WTC11 (cell line): ENCODE data around the gene EPHB3. TPM values are rescaled to one million over a fixed set of nuclear protein-coding genes. Genes with fewer than 3 reads are reported as not detected.

ENCODE experiments used
- CREB1 ChIP-seq: sonication (generic); formaldehyde crosslinking; IDR thresholded peaks from 2 replicates; pipeline ENCODE4 v1.8.0; 2023; ENCODE audit warnings: mild to moderate bottlenecking, missing genetic modification reagents
- FOXP1 ChIP-seq: sonication (generic); formaldehyde crosslinking; IDR thresholded peaks from 2 replicates; pipeline ENCODE4 v1.8.0; 2022; ENCODE audit warnings: missing genetic modification reagents, mild to moderate bottlenecking, moderate library complexity, borderline replicate concordance
- IRF2 ChIP-seq: sonication (generic); formaldehyde crosslinking; IDR thresholded peaks from 2 replicates; pipeline ENCODE4 v1.8.0; 2022; ENCODE audit warnings: low read depth, missing genetic modification reagents, borderline replicate concordance
- KAT7 ChIP-seq: sonication (generic); formaldehyde crosslinking; IDR thresholded peaks from 2 replicates; pipeline ENCODE4 v1.8.1; 2023; ENCODE audit warnings: missing genetic modification reagents, mild to moderate bottlenecking, borderline replicate concordance
- NFATC4 ChIP-seq: fragments of 250-450 bp; sonication (Bioruptor Pico); IDR thresholded peaks from 2 replicates; pipeline ENCODE4 v1.9.0; 2021; ENCODE audit warnings: mild to moderate bottlenecking
- NR3C1 ChIP-seq: sonication (generic); formaldehyde crosslinking; conservative IDR thresholded peaks from 2 replicates; pipeline ENCODE4 v1.8.1; 2023; ENCODE audit warnings: low read depth, mild to moderate bottlenecking, missing genetic modification reagents
- PRRX2 ChIP-seq: fragments of 250-450 bp; sonication (Bioruptor Pico); IDR thresholded peaks from 2 replicates; pipeline ENCODE4 v1.8.0; 2021; ENCODE audit warnings: mild to moderate bottlenecking
- SMAD4 ChIP-seq: sonication (generic); formaldehyde crosslinking; IDR thresholded peaks from 2 replicates; pipeline ENCODE4 v1.8.0; 2022; ENCODE audit warnings: mild to moderate bottlenecking, missing genetic modification reagents
- TCF7 ChIP-seq: sonication (generic); formaldehyde crosslinking; IDR thresholded peaks from 2 replicates; pipeline ENCODE4 v1.8.0; 2022; ENCODE audit warnings: mild to moderate bottlenecking, low read depth, missing genetic modification reagents, moderate library complexity
- ZNF219 ChIP-seq: sonication (generic); formaldehyde crosslinking; IDR thresholded peaks from 2 replicates; pipeline ENCODE4 v1.8.0; 2023; ENCODE audit warnings: missing genetic modification reagents, mild to moderate bottlenecking, borderline replicate concordance
- ZNF263 ChIP-seq: sonication (generic); formaldehyde crosslinking; IDR thresholded peaks from 2 replicates; pipeline ENCODE4 v1.8.1; 2022; ENCODE audit warnings: low read depth, mild to moderate bottlenecking, moderate library complexity, missing genetic modification reagents
- ZNF317 ChIP-seq: sonication (generic); formaldehyde crosslinking; IDR thresholded peaks from 2 replicates; pipeline ENCODE4 v1.8.1; 2023; ENCODE audit warnings: low read depth, mild to moderate bottlenecking, moderate library complexity, missing genetic modification reagents, borderline replicate concordance
- ZNF423 ChIP-seq: fragments of 250-450 bp; sonication (Bioruptor Pico); IDR thresholded peaks from 2 replicates; pipeline ENCODE4 v2.1.2; 2022; ENCODE audit warnings: mild to moderate bottlenecking, moderate library complexity
- total RNA-seq: library from RNA; stranded (reverse); gene quantifications from 3 replicates; pipeline ENCODE4 v1.2.3, GENCODE V29; 2021
- TF ChIP-seq, protein P1 (sequence below): fragments of 250-450 bp; sonication (Bioruptor Pico); conservative IDR thresholded peaks from 2 replicates; pipeline ENCODE4 v1.9.0; 2021; ENCODE audit warnings: mild to moderate bottlenecking
- TF ChIP-seq, protein P2 (sequence below): sonication (generic); formaldehyde crosslinking; IDR thresholded peaks from 2 replicates; pipeline ENCODE4 v1.8.0; 2023; ENCODE audit warnings: missing genetic modification reagents
- TF ChIP-seq, protein P3 (sequence below): sonication (generic); formaldehyde crosslinking; IDR thresholded peaks from 2 replicates; pipeline ENCODE4 v1.8.0; 2022; ENCODE audit warnings: mild to moderate bottlenecking, missing genetic modification reagents
- TF ChIP-seq, protein P4 (sequence below): sonication (generic); formaldehyde crosslinking; IDR thresholded peaks from 2 replicates; pipeline ENCODE4 v1.8.1; 2022; ENCODE audit warnings: low read depth, missing genetic modification reagents, borderline replicate concordance
- TF ChIP-seq, protein P5 (sequence below): sonication (generic); formaldehyde crosslinking; IDR thresholded peaks from 2 replicates; pipeline ENCODE4 v1.8.0; 2022; ENCODE audit warnings: missing genetic modification reagents
- TF ChIP-seq, protein P6 (sequence below): sonication (generic); formaldehyde crosslinking; IDR thresholded peaks from 2 replicates; pipeline ENCODE4 v1.8.1; 2023; ENCODE audit warnings: mild to moderate bottlenecking, moderate library complexity, missing genetic modification reagents
- TF ChIP-seq, protein P7 (sequence below): fragments of 250-450 bp; sonication (Bioruptor Pico); IDR thresholded peaks from 2 replicates; pipeline ENCODE4 v1.8.0; 2021; ENCODE audit warnings: mild to moderate bottlenecking
- TF ChIP-seq, protein P8 (sequence below): sonication (generic); formaldehyde crosslinking; IDR thresholded peaks from 2 replicates; pipeline ENCODE4 v1.8.0; 2023; ENCODE audit warnings: missing genetic modification reagents, mild to moderate bottlenecking, borderline replicate concordance

EPHB3 gene
- total RNA-seq, 1 experiment from 2014 or later = 11.4 TPM

DNA sequence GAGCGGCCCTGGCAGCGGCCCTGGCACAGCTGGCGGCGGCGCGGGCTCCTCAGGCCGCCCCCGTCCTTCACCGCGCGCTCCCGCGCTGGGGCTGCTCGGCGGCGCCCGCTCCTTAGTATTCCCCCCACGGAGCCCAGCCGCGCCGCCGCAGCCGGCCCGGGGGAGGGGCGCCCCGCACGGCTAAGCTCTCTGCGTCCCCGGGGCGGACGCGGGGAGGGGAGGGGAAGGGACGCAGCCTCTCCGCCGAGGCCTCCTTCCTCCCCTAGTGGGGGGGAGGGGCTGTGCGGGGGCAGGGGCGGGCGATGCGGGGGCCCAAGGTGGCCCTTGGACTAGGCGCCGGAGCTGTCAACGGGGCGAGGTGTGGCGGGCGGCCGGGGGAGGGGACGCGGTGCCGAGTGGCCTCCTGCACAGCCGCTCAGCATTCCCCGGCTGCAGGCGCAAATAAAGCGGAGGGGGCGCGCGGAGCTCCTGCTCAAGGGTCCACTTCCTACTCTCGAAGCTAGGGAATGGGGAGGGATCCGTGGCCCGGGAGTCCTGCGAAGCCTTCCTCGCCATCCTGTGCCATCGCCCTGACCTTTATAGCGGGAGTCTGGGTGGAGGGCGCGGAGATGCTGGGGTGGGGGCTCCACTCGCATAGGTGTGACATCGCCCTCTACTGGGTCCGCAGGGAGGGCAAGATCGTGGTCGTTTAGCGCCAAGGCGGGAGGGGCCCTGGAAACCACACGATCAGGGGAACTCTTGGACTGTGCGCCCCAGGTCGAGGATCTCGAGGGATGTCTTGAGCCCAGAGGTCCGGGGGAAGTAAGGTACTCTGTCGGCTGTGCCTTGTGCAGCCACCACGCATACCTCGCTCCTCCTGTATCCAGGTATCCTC, 22.2 kb downstream of the EPHB3 start (continued):
- TF ChIP-seq, protein P1, sequence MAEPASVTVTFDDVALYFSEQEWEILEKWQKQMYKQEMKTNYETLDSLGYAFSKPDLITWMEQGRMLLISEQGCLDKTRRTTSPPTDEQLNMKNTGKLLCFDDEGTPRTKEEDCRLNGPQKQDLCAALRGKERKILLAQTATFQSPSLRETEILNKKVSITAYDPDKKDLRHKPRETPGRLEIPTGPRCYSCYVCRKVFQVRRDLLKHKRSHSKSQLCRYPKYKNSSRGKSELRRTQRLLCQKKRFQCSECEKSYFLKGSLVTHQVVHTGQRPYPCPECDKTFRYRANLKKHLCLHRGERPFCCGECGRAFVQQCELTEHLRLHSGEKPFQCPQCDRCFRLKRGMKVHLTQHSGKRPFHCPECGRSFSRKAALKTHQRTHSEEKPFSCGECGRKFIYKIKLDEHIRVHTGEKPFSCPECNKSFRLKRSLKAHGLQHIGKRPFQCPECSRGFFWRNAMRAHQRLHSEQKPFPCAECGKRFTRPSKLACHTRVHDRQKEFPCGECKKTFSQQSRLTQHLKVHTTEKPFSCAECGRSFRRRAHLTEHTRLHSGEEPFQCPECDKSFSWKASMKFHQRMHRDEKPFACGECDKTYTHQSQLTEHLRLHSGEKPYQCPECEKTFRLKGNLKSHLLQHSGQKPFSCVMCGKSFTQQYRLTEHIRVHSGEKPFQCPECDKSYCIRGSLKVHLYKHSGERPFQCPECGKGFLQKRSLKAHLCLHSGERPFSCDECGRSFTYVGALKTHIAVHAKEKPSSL (CRISPR knock-in tag) = no peak
- TF ChIP-seq TCF7 (CRISPR knock-in tag) (no peak), PRRX2 (CRISPR knock-in tag) (no peak), ZNF423 (CRISPR knock-in tag) (no peak), KAT7 (CRISPR knock-in tag) (peak; percentile 80; the same call in 1 of the 2 replicates), ZNF317 (CRISPR knock-in tag) (no peak), FOXP1 (CRISPR knock-in tag) (0 out of 2 replicates have a peak, but pooled peaks have one; percentile 25), ZNF263 (no peak), NFATC4 (no peak), SMAD4 (0 out of 2 replicates have a peak, but pooled peaks have one; percentile 34), IRF2 (CRISPR knock-in tag) (no peak), NR3C1 (no peak), ZNF219 (0 out of 2 replicates have a peak, but pooled peaks have one; percentile 74), CREB1 (CRISPR knock-in tag) (no peak)
- TF ChIP-seq, protein P2, sequence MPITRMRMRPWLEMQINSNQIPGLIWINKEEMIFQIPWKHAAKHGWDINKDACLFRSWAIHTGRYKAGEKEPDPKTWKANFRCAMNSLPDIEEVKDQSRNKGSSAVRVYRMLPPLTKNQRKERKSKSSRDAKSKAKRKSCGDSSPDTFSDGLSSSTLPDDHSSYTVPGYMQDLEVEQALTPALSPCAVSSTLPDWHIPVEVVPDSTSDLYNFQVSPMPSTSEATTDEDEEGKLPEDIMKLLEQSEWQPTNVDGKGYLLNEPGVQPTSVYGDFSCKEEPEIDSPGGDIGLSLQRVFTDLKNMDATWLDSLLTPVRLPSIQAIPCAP (CRISPR knock-in tag) = no peak
- TF ChIP-seq, protein P3, sequence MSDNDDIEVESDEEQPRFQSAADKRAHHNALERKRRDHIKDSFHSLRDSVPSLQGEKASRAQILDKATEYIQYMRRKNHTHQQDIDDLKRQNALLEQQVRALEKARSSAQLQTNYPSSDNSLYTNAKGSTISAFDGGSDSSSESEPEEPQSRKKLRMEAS (CRISPR knock-in tag) = peak; percentile 75
- TF ChIP-seq, protein P4, sequence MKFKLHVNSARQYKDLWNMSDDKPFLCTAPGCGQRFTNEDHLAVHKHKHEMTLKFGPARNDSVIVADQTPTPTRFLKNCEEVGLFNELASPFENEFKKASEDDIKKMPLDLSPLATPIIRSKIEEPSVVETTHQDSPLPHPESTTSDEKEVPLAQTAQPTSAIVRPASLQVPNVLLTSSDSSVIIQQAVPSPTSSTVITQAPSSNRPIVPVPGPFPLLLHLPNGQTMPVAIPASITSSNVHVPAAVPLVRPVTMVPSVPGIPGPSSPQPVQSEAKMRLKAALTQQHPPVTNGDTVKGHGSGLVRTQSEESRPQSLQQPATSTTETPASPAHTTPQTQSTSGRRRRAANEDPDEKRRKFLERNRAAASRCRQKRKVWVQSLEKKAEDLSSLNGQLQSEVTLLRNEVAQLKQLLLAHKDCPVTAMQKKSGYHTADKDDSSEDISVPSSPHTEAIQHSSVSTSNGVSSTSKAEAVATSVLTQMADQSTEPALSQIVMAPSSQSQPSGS (CRISPR knock-in tag) = no peak
- TF ChIP-seq, protein P5, sequence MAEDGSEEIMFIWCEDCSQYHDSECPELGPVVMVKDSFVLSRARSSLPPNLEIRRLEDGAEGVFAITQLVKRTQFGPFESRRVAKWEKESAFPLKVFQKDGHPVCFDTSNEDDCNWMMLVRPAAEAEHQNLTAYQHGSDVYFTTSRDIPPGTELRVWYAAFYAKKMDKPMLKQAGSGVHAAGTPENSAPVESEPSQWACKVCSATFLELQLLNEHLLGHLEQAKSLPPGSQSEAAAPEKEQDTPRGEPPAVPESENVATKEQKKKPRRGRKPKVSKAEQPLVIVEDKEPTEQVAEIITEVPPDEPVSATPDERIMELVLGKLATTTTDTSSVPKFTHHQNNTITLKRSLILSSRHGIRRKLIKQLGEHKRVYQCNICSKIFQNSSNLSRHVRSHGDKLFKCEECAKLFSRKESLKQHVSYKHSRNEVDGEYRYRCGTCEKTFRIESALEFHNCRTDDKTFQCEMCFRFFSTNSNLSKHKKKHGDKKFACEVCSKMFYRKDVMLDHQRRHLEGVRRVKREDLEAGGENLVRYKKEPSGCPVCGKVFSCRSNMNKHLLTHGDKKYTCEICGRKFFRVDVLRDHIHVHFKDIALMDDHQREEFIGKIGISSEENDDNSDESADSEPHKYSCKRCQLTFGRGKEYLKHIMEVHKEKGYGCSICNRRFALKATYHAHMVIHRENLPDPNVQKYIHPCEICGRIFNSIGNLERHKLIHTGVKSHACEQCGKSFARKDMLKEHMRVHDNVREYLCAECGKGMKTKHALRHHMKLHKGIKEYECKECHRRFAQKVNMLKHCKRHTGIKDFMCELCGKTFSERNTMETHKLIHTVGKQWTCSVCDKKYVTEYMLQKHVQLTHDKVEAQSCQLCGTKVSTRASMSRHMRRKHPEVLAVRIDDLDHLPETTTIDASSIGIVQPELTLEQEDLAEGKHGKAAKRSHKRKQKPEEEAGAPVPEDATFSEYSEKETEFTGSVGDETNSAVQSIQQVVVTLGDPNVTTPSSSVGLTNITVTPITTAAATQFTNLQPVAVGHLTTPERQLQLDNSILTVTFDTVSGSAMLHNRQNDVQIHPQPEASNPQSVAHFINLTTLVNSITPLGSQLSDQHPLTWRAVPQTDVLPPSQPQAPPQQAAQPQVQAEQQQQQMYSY = no peak
- TF ChIP-seq, protein P6, sequence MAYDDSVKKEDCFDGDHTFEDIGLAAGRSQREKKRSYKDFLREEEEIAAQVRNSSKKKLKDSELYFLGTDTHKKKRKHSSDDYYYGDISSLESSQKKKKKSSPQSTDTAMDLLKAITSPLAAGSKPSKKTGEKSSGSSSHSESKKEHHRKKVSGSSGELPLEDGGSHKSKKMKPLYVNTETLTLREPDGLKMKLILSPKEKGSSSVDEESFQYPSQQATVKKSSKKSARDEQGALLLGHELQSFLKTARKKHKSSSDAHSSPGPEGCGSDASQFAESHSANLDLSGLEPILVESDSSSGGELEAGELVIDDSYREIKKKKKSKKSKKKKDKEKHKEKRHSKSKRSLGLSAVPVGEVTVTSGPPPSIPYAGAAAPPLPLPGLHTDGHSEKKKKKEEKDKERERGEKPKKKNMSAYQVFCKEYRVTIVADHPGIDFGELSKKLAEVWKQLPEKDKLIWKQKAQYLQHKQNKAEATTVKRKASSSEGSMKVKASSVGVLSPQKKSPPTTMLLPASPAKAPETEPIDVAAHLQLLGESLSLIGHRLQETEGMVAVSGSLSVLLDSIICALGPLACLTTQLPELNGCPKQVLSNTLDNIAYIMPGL = no peak
- TF ChIP-seq, protein P7, sequence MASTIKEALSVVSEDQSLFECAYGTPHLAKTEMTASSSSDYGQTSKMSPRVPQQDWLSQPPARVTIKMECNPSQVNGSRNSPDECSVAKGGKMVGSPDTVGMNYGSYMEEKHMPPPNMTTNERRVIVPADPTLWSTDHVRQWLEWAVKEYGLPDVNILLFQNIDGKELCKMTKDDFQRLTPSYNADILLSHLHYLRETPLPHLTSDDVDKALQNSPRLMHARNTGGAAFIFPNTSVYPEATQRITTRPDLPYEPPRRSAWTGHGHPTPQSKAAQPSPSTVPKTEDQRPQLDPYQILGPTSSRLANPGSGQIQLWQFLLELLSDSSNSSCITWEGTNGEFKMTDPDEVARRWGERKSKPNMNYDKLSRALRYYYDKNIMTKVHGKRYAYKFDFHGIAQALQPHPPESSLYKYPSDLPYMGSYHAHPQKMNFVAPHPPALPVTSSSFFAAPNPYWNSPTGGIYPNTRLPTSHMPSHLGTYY (CRISPR knock-in tag) = no peak
- TF ChIP-seq, protein P8, sequence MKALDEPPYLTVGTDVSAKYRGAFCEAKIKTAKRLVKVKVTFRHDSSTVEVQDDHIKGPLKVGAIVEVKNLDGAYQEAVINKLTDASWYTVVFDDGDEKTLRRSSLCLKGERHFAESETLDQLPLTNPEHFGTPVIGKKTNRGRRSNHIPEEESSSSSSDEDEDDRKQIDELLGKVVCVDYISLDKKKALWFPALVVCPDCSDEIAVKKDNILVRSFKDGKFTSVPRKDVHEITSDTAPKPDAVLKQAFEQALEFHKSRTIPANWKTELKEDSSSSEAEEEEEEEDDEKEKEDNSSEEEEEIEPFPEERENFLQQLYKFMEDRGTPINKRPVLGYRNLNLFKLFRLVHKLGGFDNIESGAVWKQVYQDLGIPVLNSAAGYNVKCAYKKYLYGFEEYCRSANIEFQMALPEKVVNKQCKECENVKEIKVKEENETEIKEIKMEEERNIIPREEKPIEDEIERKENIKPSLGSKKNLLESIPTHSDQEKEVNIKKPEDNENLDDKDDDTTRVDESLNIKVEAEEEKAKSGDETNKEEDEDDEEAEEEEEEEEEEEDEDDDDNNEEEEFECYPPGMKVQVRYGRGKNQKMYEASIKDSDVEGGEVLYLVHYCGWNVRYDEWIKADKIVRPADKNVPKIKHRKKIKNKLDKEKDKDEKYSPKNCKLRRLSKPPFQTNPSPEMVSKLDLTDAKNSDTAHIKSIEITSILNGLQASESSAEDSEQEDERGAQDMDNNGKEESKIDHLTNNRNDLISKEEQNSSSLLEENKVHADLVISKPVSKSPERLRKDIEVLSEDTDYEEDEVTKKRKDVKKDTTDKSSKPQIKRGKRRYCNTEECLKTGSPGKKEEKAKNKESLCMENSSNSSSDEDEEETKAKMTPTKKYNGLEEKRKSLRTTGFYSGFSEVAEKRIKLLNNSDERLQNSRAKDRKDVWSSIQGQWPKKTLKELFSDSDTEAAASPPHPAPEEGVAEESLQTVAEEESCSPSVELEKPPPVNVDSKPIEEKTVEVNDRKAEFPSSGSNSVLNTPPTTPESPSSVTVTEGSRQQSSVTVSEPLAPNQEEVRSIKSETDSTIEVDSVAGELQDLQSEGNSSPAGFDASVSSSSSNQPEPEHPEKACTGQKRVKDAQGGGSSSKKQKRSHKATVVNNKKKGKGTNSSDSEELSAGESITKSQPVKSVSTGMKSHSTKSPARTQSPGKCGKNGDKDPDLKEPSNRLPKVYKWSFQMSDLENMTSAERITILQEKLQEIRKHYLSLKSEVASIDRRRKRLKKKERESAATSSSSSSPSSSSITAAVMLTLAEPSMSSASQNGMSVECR = peak; percentile 74; the same call in 1 of the 2 replicates
